ENCODE measurements around the gene MAS1L. TPM values are rescaled to one million over a fixed set of nuclear protein-coding genes. Genes with fewer than 3 reads are reported as not detected.

MAS1L gene
- total RNA-seq, 3 donors from 2014 or later (not counting 1 experiment from before 2014, with no cell fraction given) = not detected

DNA sequence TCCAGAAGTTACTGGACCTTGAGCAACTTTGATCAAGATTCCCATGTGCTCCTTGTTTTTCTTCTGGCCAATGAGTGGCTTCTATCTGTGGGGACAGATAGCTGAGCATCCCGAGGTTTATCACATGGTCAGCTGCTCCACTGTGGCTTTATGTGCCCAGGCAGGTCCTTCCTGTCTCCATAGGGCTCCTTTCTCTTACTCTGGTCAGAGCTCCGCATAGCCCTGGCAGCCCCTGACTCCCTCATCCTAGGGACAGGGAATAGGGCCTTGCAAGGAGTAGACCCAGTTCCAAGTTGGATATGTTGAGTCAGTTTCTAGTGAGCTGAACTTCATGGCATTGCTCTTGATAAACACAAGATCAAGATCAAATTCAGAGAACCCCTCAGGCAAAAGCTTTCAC is 6.4 kb upstream of the MAS1L start:
- H3K9me3 ChIP-seq (ENCODE audit: control insufficient read depth, insufficient read depth, low read length) = no peaks in the 10 kb centered on the region
- no peak overlapping the region for H3K27ac ChIP-seq (ENCODE audit: low read length)
- DNase-seq (no peak), ATAC-seq (no peak)
- 78% methylated on average over 2 of the region's 2 CpGs for WGBS (ENCODE audit: insufficient coverage)
- H3K4me3 Mint-ChIP-seq = no peak overlapping the region
- H3K4me1 Mint-ChIP-seq = no peaks in the 10 kb centered on the region
- H3K4me1 ChIP-seq (ENCODE audit: control insufficient read depth, insufficient read depth, low read length) = no peaks in the 10 kb centered on the region
- intact Hi-C loops (cut with micrococcal nuclease) = no loop called here
- no peaks in the 10 kb centered on the region for H3K36me3 ChIP-seq (ENCODE audit: control insufficient read depth, insufficient read depth, low read length)
- no peak overlapping the region for H3K4me3 ChIP-seq (ENCODE audit: low read length)
- TF ChIP-seq, protein P1, sequence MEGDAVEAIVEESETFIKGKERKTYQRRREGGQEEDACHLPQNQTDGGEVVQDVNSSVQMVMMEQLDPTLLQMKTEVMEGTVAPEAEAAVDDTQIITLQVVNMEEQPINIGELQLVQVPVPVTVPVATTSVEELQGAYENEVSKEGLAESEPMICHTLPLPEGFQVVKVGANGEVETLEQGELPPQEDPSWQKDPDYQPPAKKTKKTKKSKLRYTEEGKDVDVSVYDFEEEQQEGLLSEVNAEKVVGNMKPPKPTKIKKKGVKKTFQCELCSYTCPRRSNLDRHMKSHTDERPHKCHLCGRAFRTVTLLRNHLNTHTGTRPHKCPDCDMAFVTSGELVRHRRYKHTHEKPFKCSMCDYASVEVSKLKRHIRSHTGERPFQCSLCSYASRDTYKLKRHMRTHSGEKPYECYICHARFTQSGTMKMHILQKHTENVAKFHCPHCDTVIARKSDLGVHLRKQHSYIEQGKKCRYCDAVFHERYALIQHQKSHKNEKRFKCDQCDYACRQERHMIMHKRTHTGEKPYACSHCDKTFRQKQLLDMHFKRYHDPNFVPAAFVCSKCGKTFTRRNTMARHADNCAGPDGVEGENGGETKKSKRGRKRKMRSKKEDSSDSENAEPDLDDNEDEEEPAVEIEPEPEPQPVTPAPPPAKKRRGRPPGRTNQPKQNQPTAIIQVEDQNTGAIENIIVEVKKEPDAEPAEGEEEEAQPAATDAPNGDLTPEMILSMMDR (IDR thresholded peaks at IDR 0.05) = no peak
- H3K9me3 Mint-ChIP-seq = no peaks in the 10 kb centered on the region
- H3K27me3 Mint-ChIP-seq (ENCODE audit: low read depth in 2 of 2) = peaks cover 6 to 24% of the 10 kb centered on the region in 2 donors
- H3K27me3 ChIP-seq (ENCODE audit: control insufficient read depth, insufficient read depth, low read length) = no peaks in the 10 kb centered on the region
- H3K36me3 Mint-ChIP-seq = no peaks in the 10 kb centered on the region
- no peak overlapping the region for H3K27ac Mint-ChIP-seq

DNA sequence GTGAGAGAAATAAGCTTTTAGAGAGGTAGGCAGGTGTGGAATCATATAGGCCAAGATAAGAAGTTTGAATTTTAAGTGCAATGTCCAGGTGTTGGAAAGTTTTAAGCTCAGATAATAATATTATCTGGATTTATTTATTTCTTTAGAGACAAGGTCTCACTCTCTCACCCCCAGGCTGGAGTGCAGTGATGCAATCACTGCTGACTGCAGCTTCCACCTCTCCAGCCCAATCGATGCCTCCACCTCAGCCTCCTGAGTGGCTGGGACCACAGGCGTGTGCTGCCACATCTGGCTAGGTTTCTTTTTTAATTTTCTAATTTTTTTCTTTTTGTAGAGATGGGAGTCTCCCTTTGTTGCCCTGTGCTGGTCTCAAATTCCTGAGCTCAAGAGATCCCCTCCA is 5.5 kb upstream of the MAS1L start:
- ATAC-seq = no peak
- WGBS (ENCODE audit: insufficient coverage) = 78% methylated on average over 1 of the region's 2 CpGs

DNA sequence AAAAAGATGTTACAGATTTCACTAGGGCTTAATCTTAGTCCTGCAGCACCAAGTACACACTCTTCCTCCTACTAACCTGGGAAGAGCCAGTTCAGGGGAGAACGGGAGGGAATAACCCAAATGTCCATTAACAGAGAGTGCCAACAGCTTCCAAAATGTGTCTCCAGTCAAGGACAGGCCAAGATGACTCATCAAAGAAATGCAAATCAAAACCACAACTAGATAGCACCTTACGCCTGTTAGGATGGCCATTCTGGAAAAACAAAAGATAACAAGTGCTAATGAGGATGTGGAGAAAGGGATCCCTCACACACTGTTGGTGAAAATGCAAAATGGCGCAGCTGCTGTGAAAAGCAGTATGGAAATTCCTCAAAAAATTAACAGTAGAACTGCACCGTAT is 3.8 kb upstream of the MAS1L start:
- Histone ChIP-seq H3K4me3 (ENCODE audit: low read length) (no peak overlapping the region), H3K9me3 (ENCODE audit: control insufficient read depth, insufficient read depth, low read length) (no peaks in the 10 kb centered on the region), H3K27ac (ENCODE audit: low read length) (no peak overlapping the region), H3K4me1 (ENCODE audit: control insufficient read depth, insufficient read depth, low read length) (no peaks in the 10 kb centered on the region), H3K36me3 (ENCODE audit: control insufficient read depth, insufficient read depth, low read length) (no peaks in the 10 kb centered on the region), H3K27me3 (ENCODE audit: control insufficient read depth, insufficient read depth, low read length) (no peaks in the 10 kb centered on the region)
- no peaks in the 10 kb centered on the region for H3K9me3 Mint-ChIP-seq
- no peak overlapping the region for H3K4me3 Mint-ChIP-seq
- H3K27ac Mint-ChIP-seq = no peak overlapping the region
- TF ChIP-seq, protein P1 (IDR thresholded peaks at IDR 0.05) = no peak
- DNase-seq = no peak
- intact Hi-C loops (cut with micrococcal nuclease) = no loop called here
- H3K4me1 Mint-ChIP-seq = no peaks in the 10 kb centered on the region
- WGBS (ENCODE audit: insufficient coverage) = 96% methylated on average over 3 of the region's 4 CpGs
- H3K36me3 Mint-ChIP-seq = no peaks in the 10 kb centered on the region
- no peak for ATAC-seq
- H3K27me3 Mint-ChIP-seq (ENCODE audit: low read depth in 2 of 2) = peaks cover 6 to 26% of the 10 kb centered on the region in 2 donors

More for the DNA sequence above, 5.5 kb upstream of the MAS1L start:
- H3K9me3 Mint-ChIP-seq = no peaks in the 10 kb centered on the region
- no peaks in the 10 kb centered on the region for H3K36me3 ChIP-seq (ENCODE audit: control insufficient read depth, insufficient read depth, low read length)
- DNase-seq = no peak
- H3K27me3 ChIP-seq (ENCODE audit: control insufficient read depth, insufficient read depth, low read length) = no peaks in the 10 kb centered on the region
- H3K27me3 Mint-ChIP-seq (ENCODE audit: low read depth in 2 of 2) = peaks cover 6 to 16% of the 10 kb centered on the region in 2 donors
- no peaks in the 10 kb centered on the region for H3K4me1 ChIP-seq (ENCODE audit: control insufficient read depth, insufficient read depth, low read length)
- no peak overlapping the region for H3K27ac Mint-ChIP-seq
- intact Hi-C loops (cut with micrococcal nuclease) = no loop called here
- no peaks in the 10 kb centered on the region for H3K9me3 ChIP-seq (ENCODE audit: control insufficient read depth, insufficient read depth, low read length)
- no peak overlapping the region for H3K27ac ChIP-seq (ENCODE audit: low read length)
- H3K4me3 ChIP-seq (ENCODE audit: low read length) = no peak overlapping the region
- H3K36me3 Mint-ChIP-seq = no peaks in the 10 kb centered on the region
- no peaks in the 10 kb centered on the region for H3K4me1 Mint-ChIP-seq
- H3K4me3 Mint-ChIP-seq = no peak overlapping the region
- TF ChIP-seq, protein P1 (IDR thresholded peaks at IDR 0.05) = no peak

DNA sequence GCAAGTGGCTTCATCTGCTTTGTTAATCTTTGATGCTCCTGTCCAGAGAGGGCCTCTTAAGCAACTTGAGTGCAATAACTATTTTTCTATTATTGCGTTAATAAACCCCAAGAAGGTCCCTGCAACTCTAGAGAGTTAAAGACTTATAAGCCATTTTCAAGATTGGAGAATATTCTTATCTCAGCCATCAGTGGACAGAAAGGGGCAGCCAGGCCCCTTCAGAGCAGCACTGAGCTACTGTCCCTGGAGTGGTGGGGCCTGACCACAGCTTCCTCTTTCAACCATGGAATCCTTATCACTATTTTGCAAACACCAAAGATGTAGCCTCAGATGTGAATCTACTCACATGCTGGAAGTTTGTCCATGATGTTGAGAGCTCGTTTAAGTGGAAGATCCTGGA is 2.8 kb upstream of the MAS1L start:
- no peaks in the 10 kb centered on the region for H3K4me1 Mint-ChIP-seq
- no peaks in the 10 kb centered on the region for H3K27me3 ChIP-seq (ENCODE audit: control insufficient read depth, insufficient read depth, low read length)
- no peak for DNase-seq
- ATAC-seq = peak in 1 of 3 donors; percentile 61
- H3K9me3 ChIP-seq (ENCODE audit: control insufficient read depth, insufficient read depth, low read length) = no peaks in the 10 kb centered on the region
- no peak overlapping the region for H3K4me3 Mint-ChIP-seq
- no peaks in the 10 kb centered on the region for H3K4me1 ChIP-seq (ENCODE audit: control insufficient read depth, insufficient read depth, low read length)
- TF ChIP-seq, protein P1 (IDR thresholded peaks at IDR 0.05) = no peak
- no peak overlapping the region for H3K27ac Mint-ChIP-seq
- H3K27me3 Mint-ChIP-seq (ENCODE audit: low read depth in 2 of 2) = peaks cover 6 to 34% of the 10 kb centered on the region in 2 donors
- no peaks in the 10 kb centered on the region for H3K36me3 Mint-ChIP-seq
- intact Hi-C loops (cut with micrococcal nuclease) = no loop called here
- no peaks in the 10 kb centered on the region for H3K36me3 ChIP-seq (ENCODE audit: control insufficient read depth, insufficient read depth, low read length)
- H3K27ac ChIP-seq (ENCODE audit: low read length) = no peak overlapping the region
- H3K9me3 Mint-ChIP-seq = no peaks in the 10 kb centered on the region
- WGBS (ENCODE audit: insufficient coverage) = 4% methylated on average over 2 of the region's 2 CpGs
- H3K4me3 ChIP-seq (ENCODE audit: low read length) = no peak overlapping the region

Data from natural killer cell (primary cell).